ENCODE data around the gene STARD4.

Gene STARD4

DNA sequence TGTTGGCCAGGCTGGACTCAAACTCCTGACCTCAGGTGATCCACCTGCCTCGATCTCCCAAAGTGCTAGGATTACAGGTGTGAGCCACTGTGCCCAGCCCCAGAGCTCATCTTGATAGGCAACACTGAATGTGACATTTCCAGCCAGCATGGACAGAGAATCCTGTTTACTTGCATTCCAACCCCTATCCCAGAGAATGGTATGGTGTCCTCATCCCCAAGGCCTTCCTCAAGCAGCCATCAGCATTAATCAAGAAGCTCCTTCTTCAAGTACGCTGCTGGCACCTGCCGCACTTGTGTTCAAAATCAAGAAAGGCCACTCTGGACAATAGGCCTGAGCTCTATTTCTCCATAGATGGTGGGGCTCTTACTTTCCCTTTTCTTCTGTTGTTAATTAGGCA, 40.2 kb downstream of the STARD4 start:
- no peak for DNase-seq (ENCODE audit: low read depth in 2 of 2)

DNA sequence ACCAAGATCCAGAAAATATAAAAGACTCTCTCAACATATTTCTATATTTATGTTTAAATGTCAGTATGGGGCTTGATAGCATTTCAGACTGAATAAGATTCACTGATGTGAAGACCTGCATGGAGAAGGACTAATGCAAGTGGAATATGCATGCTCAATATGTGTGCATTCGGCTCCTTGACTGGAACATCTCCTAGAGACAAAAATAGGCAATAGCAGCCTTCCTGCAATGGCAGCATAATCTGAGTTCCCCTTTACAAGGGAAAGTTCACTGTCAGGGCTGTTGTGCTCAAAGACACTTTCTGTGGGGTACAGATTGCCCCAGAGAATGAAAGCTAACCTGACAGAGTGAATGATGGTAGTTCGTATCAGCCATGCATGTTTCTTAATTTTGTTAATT, 42.4 kb downstream of the STARD4 start:
- no peak for DNase-seq (ENCODE audit: low read depth in 2 of 2)

DNA sequence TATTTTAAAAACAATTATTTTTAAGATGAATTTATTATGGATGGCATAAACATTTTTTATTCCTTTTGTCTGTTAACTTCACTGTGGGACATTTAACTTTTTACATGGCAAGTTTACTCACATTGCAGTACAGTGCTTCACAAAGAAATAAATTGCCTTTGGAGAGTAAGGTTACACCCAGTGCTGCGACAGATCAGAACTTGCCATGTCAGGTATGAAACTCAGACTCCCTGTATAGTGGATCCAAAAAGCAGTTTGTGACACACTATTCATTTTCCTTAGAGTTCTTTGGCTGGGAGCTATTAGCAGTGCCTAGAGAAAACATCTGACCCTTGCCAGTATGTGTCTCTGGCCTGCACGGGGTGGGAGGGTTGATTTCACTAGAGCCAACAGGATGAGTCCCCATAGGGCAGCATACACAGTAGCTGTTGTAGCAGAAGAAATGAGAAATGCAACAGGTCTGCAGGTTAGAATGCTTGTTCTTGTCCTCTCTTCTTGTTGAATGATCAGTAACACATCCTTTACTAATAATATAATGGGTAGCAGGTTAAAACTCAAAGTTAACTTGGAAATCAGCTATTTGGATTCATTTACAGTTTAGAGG, 42.9 kb downstream of the STARD4 start:
- DNase-seq (ENCODE audit: low read depth in 2 of 2), result no peak

DNA sequence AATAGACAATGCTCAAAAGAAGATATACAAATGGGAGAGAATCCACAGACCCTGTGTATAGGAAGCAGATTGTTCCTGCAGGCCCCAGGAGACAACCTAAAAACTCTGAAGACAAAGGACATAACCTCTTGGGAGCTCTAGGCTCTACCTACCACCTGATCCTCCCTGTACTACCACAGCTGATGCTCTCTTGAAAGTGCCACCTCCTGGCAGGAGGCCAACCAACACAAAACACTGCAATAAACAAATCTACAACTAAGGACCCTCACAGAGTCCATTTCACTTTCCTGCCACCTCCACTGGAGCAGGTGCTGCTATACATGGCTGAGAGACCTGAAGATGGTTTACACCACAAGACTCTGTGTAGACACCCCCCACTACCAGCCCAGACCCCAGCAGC, 49.0 kb downstream of the STARD4 start:
- no peak for DNase-seq (ENCODE audit: low read depth in 2 of 2)

DNA sequence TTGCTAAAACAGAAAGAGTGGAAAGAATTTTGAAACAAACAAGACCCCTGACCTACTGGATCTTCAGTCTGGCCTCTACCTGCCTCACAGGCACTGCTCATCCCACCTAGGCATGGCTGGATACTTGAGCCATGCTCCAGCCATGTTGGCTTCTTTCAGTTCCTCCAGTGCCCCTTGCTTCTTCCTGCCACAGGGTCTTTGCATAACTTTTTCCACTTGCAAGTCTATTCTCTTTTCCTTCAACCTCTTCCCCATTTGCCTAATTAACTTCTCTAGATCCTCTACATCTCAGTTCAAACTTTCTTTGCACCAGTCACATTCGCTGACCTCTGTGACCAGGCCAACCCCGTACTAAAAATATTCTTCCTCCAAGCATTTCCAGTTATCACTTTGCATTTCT, 50.4 kb downstream of the STARD4 start:
- no peak for DNase-seq (ENCODE audit: low read depth in 2 of 2)

DNA sequence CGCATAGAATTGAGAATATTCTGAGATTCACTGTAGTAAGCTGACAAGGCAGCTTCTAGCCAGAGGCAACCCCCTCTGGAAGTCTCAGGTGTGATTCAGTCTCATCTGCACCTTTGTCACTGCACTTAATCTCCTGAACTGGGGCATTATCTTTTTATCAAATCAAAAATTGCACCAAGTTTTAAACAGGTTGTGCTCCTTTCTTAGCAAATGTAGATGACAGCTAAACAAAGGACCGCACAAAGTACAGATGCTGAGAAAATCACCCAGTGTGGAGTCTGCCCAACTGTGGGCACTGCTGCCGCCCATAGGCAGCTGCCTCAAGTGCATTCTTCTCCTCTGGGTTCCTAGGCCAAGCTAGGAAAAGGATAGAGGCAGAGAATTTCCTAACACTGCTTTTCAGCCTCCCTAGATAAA, 51.1 kb downstream of the STARD4 start:
- no peak for DNase-seq (ENCODE audit: low read depth in 2 of 2)

DNA sequence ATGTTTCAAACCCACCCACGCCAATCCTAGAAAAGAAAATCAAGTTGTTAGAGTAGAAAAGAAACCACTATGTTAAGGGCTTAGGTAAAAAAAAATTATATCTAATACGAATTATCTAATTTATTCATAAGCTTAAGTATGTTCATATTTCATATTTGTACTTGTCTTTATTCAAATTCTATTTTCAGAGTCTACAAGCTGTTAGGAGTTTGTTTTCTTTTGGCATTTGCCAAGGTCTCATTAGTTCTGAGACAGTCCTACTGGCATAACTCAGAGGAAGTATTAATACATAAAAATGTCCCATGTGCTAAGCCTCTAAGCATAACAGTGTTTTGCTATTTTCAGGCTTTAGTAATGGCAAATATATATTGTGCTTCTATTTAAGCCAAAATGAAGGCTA, 57.6 kb downstream of the STARD4 start:
- DNase-seq (ENCODE audit: low read depth in 2 of 2), result no peak

DNA sequence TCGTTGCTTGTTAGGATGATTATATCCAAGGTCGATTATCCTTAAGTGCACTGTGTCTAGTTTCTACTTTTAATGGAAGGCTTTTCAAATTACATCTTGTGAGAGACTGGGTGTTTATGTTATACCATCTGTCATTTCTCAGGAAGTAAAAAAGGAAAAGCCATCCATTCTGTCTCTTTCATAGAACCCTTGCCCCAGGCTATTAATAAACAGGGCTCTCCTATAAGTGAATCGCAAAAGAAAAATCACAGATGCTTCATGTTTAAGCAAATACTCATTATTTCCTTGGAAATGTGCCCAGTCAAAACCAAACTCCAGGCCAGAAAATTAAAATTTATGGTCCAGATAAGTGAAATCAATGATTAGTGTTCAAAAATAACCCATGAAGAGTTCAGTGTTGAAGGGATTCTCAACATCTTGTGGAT, 58.1 kb downstream of the STARD4 start:
- no peak for DNase-seq (ENCODE audit: low read depth in 2 of 2)

DNA sequence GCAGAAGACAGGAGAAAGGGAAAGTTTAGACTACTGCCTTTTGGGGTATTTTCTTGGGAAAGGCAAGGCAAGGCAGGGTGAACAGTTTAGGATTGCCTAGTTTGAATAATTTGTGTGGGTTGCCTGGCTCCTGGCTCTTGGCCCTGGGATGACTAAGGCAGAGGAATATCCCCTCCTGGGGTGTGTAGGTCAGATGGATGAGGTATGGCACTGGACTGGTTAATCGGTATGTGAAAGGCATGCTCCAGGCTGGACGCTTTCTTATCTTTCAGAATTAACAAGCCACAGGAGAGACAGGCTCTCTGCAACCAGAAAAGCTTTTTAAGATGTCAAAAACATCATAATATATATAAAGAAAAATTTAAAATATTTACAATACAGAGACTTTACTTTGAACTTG, 58.6 kb downstream of the STARD4 start:
- no peak for DNase-seq (ENCODE audit: low read depth in 2 of 2)

DNA sequence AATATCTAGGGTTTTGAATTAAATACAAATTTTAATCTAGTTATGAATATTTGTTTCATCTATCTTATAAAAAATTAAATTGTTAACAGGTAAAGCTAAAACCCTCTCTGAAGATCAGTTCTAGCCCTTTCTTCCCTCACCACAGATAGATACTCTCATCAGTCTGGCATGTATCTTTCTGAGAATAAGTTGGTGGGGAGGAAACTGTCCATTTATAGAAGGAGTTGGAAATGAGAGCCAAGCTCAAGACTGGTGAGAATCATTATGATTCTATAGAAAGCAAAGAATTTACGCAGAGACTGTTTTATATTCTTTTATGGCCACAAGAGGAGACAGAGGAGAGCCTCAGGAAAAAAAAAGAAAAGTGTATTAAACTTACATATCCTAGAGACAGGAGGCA, 59.0 kb downstream of the STARD4 start:
- DNase-seq (ENCODE audit: low read depth in 2 of 2), result no peak

DNA sequence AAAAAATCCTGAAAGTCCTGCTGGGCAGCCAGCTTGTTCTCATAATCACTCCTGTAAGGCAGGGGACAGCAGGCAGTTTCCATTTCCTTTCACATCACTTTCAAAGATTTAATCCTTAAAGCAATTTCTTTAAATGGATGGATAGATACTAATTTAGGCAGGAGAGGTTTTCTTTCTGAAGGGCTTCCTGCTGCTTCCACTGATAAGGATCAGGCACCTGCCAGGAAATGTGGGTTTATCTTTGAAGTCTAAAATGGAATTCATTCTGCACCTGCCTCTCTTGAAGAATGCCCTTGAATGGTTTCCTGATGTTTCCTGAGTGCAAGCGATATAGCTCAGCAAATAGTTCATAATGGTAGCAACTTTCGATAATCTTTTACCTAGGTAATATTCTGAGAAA, 64.5 kb downstream of the STARD4 start:
- DNase-seq (ENCODE audit: low read depth in 2 of 2), result no peak

DNA sequence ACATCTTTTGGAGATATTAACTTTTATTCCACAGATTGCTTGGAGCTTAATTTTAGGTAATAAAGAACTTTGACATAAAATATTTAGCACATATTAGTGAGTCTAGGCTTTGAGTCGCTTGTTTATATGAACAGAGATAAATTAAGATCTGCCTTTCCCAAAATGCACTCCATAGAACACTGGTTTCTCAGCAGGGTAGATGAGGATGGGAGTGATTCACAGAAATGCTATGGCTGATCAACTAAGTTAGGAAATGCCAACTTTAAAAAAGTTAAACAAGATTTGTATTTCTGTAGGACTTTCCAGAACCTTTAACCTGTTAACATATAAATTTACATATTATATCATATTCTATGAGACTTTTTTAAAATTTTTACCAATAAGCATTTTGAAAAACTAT, 65.2 kb downstream of the STARD4 start:
- DNase-seq (ENCODE audit: low read depth in 2 of 2), result no peak

Measured in stimulated activated CD4-positive, alpha-beta T cell treated with anti-CD3 and anti-CD28 coated beads, Interleukin-15, amount 100 ng/mL, for 48 hours (primary cell).